ENCODE data around the gene SNAI1. TPM values are rescaled to one million over a fixed set of nuclear protein-coding genes. Genes with fewer than 3 reads are reported as not detected.

The SNAI1 gene
- total RNA-seq, 1 experiment from 2014 or later: 10.6 TPM

GRCh38 chr20:50034567-50035180 is 51.9 kb downstream of the SNAI1 start:
- peak; percentile 98 for DNase-seq (ENCODE audit: low read depth)

- no peak for DNase-seq (ENCODE audit: low read depth)
Measured at GRCh38 chr20:50036703-50037102, 53.9 kb downstream of the SNAI1 start.

- no peak for DNase-seq (ENCODE audit: low read depth)
Measured at GRCh38 chr20:50037123-50037522, 54.3 kb downstream of the SNAI1 start.

- DNase-seq (ENCODE audit: low read depth): no peak
Measured at GRCh38 chr20:50037575-50037974, 54.8 kb downstream of the SNAI1 start.

GRCh38 chr20:50038169-50038568 is 55.4 kb downstream of the SNAI1 start:
- no peak for DNase-seq (ENCODE audit: low read depth)

Other genes starting within 250 kb of the SNAI1 start
- 6.0 and 9.0 TPM in 2 replicates for gene SLC9A8, start 170.2 kb upstream of the SNAI1 start, total RNA-seq (2014; rRNA removed; shearing (Covaris generic))
- 4.1 and 8.3 TPM in 2 replicates for gene SPATA2, start 67.5 kb upstream of the SNAI1 start, total RNA-seq (2014; rRNA removed; shearing (Covaris generic))
- gene RNF114, start 46.6 kb upstream of the SNAI1 start, total RNA-seq (2014; rRNA removed; shearing (Covaris generic)): 372 and 527 TPM in 2 replicates
- gene UBE2V1, start 130.2 kb downstream of the SNAI1 start, total RNA-seq (2014; rRNA removed; shearing (Covaris generic)): 135 and 170 TPM in 2 replicates
- gene PEDS1, start 170.7 kb downstream of the SNAI1 start, total RNA-seq (2014; rRNA removed; shearing (Covaris generic)): 49.6 and 61.9 TPM in 2 replicates
- 37.7 and 51.8 TPM in 2 replicates for gene CEBPB, start 207.8 kb downstream of the SNAI1 start, total RNA-seq (2014; rRNA removed; shearing (Covaris generic))

Measured in M059J (cell line).